HepG2 (cell line): ENCODE results near the gene BTBD19. TPM values are rescaled to one million over a fixed set of nuclear protein-coding genes. Genes with fewer than 3 reads are reported as not detected.

Experiments
- ARNT ChIP-seq: fragments of 450-650 bp; IDR thresholded peaks from 2 replicates; pipeline ENCODE4 v1.6.1; 2017
- EP300 ChIP-seq, 3 experiments: sonication (generic) in 1 of 3; formaldehyde crosslinking in 1 of 3; IDR thresholded peaks; 2 replicates each; pipeline versions ENCODE4 v1.5.1 to v1.6.1; 2011 to 2020; ENCODE audit warnings: low read depth in 2 of 3, low read length in 2 of 3, borderline replicate concordance in 1 of 3, improper control_type of control experiment in 1 of 3, mild to moderate bottlenecking in 1 of 3, missing genetic modification reagents in 1 of 3, moderate library complexity in 1 of 3
- KLF16 ChIP-seq, 2 experiments: sonication (generic) in 1 of 2; formaldehyde crosslinking in 1 of 2; IDR thresholded peaks; 2 replicates each; pipeline versions ENCODE4 v1.6.1 to v1.8.0; 2016 to 2023; ENCODE audit warnings: missing genetic modification reagents in 2 of 2, missing compliant biosample characterization in 1 of 2
- YEATS4 ChIP-seq: sonication (generic); formaldehyde crosslinking; IDR thresholded peaks from 2 replicates; pipeline ENCODE4 v1.4.0; 2020; ENCODE audit warnings: missing genetic modification reagents, borderline replicate concordance
- ZNF605 ChIP-seq: sonication (generic); formaldehyde crosslinking; IDR thresholded peaks from 2 replicates; pipeline ENCODE4 v1.8.0; 2022; ENCODE audit warnings: mild to moderate bottlenecking, missing genetic modification reagents
- polyA plus RNA-seq, 8 experiments: library from polyadenylated mRNA; depleted of rRNA in 3 of 8; stranded (reverse) in 7 of 8; unstranded in 1 of 8; fragments of >200 nt; fragmentation: Illumina TruSeq in 4 of 8; extraction: Trizol in 4 of 8; gene quantifications; 2 replicates each; pipeline versions ENCODE4 v1.2.1 to v1.2.3, GENCODE V29; 2011 to 2016; ENCODE audit warnings: low read depth in 4 of 8, missing spikeins in 1 of 8, mixed read lengths in 1 of 8; ENCODE audit not compliant: insufficient read depth in 1 of 8
- total RNA-seq, 5 experiments: library from RNA; depleted of rRNA; stranded (reverse); fragments of >200 nt; fragmentation: Illumina TruSeq; extraction: Trizol; gene quantifications; 2 replicates each; pipeline ENCODE4 v1.2.3, GENCODE V29; 2016; ENCODE audit warnings: low read depth in 1 of 5
- TF ChIP-seq, protein P1 (sequence below): sonication (generic); formaldehyde crosslinking; IDR thresholded peaks from 2 replicates; pipeline ENCODE4 v1.4.0; 2020; ENCODE audit warnings: missing genetic modification reagents
- TF ChIP-seq, protein P2 (sequence below): sonication (generic); formaldehyde crosslinking; IDR thresholded peaks from 2 replicates; pipeline ENCODE4 v1.4.0; 2020; ENCODE audit warnings: mild to moderate bottlenecking, missing genetic modification reagents
- TF ChIP-seq, protein P3 (sequence below): sonication (generic); formaldehyde crosslinking; conservative IDR thresholded peaks from 2 replicates; pipeline ENCODE4 v1.4.0; 2020; ENCODE audit warnings: mild to moderate bottlenecking, missing genetic modification reagents, moderate library complexity
- TF ChIP-seq, protein P4 (sequence below): sonication (generic); formaldehyde crosslinking; IDR thresholded peaks from 2 replicates; pipeline ENCODE4 v1.5.1; 2020; ENCODE audit warnings: mild to moderate bottlenecking, missing genetic modification reagents, borderline replicate concordance
- TF ChIP-seq, protein P5 (sequence below): sonication (generic); formaldehyde crosslinking; IDR thresholded peaks from 2 replicates; pipeline ENCODE4 v1.5.1; 2020; ENCODE audit warnings: mild to moderate bottlenecking, missing genetic modification reagents

BTBD19 gene
- total and polyA plus RNA-seq, 2 of the 13 experiments (the other 11 are each of a cell fraction or from before 2014, with no cell fraction given) = 2.7 to 6.7 TPM

DNA sequence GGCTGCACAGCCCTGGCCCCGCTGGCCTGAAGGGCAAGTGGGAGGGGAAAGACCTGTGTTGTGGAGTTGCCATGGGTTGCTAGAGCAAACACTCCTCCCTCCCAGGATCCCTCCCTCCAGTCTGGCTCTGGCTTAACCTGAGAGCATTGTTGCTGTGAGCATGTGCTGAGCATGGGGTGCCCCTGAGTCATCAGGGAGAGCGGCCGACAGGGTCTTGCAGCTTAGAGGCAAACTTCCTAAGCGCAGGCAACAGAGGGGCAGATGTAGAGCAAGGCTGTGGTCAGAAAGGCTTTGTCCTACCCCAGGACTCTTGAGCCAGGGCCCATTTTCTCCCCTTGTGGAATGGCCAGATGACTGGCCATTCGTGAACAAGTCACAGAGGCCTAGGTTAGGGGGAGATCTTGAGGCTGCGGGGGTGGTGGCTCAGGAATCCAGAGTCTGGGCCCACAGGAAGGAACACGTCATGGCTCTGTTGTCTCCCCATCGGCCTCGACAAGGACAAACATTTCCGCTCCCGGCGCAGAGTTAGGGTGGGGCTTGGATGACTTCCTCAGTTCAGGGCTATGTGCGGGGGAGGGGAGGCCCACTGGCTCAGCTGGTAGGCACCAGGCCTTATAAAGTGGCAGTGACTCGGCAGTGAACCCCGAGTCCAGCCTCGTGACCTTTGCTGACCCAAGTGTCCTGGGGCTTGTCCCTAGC, 810 bp upstream of the BTBD19 start (continued):
- TF ChIP-seq, protein P1, sequence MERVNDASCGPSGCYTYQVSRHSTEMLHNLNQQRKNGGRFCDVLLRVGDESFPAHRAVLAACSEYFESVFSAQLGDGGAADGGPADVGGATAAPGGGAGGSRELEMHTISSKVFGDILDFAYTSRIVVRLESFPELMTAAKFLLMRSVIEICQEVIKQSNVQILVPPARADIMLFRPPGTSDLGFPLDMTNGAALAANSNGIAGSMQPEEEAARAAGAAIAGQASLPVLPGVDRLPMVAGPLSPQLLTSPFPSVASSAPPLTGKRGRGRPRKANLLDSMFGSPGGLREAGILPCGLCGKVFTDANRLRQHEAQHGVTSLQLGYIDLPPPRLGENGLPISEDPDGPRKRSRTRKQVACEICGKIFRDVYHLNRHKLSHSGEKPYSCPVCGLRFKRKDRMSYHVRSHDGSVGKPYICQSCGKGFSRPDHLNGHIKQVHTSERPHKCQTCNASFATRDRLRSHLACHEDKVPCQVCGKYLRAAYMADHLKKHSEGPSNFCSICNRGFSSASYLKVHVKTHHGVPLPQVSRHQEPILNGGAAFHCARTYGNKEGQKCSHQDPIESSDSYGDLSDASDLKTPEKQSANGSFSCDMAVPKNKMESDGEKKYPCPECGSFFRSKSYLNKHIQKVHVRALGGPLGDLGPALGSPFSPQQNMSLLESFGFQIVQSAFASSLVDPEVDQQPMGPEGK = no peak
- TF ChIP-seq, protein P2, sequence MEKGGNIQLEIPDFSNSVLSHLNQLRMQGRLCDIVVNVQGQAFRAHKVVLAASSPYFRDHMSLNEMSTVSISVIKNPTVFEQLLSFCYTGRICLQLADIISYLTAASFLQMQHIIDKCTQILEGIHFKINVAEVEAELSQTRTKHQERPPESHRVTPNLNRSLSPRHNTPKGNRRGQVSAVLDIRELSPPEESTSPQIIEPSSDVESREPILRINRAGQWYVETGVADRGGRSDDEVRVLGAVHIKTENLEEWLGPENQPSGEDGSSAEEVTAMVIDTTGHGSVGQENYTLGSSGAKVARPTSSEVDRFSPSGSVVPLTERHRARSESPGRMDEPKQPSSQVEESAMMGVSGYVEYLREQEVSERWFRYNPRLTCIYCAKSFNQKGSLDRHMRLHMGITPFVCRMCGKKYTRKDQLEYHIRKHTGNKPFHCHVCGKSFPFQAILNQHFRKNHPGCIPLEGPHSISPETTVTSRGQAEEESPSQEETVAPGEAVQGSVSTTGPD (CRISPR knock-in tag) = peak; percentile 85; the same call in 1 of the 2 replicates
- TF ChIP-seq, protein P3, sequence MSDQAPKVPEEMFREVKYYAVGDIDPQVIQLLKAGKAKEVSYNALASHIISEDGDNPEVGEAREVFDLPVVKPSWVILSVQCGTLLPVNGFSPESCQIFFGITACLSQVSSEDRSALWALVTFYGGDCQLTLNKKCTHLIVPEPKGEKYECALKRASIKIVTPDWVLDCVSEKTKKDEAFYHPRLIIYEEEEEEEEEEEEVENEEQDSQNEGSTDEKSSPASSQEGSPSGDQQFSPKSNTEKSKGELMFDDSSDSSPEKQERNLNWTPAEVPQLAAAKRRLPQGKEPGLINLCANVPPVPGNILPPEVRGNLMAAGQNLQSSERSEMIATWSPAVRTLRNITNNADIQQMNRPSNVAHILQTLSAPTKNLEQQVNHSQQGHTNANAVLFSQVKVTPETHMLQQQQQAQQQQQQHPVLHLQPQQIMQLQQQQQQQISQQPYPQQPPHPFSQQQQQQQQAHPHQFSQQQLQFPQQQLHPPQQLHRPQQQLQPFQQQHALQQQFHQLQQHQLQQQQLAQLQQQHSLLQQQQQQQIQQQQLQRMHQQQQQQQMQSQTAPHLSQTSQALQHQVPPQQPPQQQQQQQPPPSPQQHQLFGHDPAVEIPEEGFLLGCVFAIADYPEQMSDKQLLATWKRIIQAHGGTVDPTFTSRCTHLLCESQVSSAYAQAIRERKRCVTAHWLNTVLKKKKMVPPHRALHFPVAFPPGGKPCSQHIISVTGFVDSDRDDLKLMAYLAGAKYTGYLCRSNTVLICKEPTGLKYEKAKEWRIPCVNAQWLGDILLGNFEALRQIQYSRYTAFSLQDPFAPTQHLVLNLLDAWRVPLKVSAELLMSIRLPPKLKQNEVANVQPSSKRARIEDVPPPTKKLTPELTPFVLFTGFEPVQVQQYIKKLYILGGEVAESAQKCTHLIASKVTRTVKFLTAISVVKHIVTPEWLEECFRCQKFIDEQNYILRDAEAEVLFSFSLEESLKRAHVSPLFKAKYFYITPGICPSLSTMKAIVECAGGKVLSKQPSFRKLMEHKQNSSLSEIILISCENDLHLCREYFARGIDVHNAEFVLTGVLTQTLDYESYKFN = peak; percentile 90
- TF ChIP-seq ZNF605 = peak; percentile 93
- peak; percentile 71 to 92; a peak in 3 of 4 replicates for TF ChIP-seq EP300 (IDR thresholded peaks at IDR 0.05; ENCODE audit: low read depth in 2 of 2, low read length in 2 of 2)
- peak; percentile 57; the same call in 1 of the 2 replicates for TF ChIP-seq EP300 (CRISPR knock-in tag; IDR thresholded peaks at IDR 0.05; ENCODE audit: borderline replicate concordance)
- TF ChIP-seq ARNT = no peak
- TF ChIP-seq YEATS4 (CRISPR knock-in tag) = peak; percentile 68
- TF ChIP-seq KLF16 (CRISPR knock-in tag; IDR thresholded peaks at IDR 0.05) = peak in 1 of 2 experiments; percentile 74; a peak in 2 of 4 replicates
- TF ChIP-seq, protein P4, sequence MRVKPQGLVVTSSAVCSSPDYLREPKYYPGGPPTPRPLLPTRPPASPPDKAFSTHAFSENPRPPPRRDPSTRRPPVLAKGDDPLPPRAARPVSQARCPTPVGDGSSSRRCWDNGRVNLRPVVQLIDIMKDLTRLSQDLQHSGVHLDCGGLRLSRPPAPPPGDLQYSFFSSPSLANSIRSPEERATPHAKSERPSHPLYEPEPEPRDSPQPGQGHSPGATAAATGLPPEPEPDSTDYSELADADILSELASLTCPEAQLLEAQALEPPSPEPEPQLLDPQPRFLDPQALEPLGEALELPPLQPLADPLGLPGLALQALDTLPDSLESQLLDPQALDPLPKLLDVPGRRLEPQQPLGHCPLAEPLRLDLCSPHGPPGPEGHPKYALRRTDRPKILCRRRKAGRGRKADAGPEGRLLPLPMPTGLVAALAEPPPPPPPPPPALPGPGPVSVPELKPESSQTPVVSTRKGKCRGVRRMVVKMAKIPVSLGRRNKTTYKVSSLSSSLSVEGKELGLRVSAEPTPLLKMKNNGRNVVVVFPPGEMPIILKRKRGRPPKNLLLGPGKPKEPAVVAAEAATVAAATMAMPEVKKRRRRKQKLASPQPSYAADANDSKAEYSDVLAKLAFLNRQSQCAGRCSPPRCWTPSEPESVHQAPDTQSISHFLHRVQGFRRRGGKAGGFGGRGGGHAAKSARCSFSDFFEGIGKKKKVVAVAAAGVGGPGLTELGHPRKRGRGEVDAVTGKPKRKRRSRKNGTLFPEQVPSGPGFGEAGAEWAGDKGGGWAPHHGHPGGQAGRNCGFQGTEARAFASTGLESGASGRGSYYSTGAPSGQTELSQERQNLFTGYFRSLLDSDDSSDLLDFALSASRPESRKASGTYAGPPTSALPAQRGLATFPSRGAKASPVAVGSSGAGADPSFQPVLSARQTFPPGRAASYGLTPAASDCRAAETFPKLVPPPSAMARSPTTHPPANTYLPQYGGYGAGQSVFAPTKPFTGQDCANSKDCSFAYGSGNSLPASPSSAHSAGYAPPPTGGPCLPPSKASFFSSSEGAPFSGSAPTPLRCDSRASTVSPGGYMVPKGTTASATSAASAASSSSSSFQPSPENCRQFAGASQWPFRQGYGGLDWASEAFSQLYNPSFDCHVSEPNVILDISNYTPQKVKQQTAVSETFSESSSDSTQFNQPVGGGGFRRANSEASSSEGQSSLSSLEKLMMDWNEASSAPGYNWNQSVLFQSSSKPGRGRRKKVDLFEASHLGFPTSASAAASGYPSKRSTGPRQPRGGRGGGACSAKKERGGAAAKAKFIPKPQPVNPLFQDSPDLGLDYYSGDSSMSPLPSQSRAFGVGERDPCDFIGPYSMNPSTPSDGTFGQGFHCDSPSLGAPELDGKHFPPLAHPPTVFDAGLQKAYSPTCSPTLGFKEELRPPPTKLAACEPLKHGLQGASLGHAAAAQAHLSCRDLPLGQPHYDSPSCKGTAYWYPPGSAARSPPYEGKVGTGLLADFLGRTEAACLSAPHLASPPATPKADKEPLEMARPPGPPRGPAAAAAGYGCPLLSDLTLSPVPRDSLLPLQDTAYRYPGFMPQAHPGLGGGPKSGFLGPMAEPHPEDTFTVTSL (CRISPR knock-in tag) = peak; percentile 80
- TF ChIP-seq, protein P5, sequence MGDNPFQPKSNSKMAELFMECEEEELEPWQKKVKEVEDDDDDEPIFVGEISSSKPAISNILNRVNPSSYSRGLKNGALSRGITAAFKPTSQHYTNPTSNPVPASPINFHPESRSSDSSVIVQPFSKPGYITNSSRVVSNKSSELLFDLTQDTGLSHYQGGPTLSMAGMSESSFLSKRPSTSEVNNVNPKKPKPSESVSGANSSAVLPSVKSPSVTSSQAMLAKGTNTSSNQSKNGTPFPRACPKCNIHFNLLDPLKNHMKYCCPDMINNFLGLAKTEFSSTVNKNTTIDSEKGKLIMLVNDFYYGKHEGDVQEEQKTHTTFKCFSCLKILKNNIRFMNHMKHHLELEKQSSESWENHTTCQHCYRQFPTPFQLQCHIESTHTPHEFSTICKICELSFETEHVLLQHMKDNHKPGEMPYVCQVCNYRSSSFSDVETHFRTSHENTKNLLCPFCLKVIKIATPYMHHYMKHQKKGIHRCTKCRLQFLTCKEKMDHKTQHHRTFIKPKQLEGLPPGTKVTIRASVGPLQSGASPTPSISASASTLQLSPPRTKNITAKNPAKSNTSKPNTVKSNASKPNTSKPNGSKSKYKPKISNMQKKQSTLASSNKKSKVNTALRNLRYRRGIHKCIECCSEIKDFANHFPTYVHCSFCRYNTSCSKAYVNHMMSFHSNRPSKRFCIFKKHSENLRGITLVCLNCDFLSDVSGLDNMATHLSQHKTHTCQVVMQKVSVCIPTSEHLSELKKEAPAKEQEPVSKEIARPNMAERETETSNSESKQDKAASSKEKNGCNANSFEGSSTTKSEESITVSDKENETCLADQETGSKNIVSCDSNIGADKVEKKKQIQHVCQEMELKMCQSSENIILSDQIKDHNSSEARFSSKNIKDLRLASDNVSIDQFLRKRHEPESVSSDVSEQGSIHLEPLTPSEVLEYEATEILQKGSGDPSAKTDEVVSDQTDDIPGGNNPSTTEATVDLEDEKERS (CRISPR knock-in tag) = peak; percentile 28; the same call in 1 of the 2 replicates
